GM19455 (cell line): Measurements from ENCODE around the gene CAMK1D.
"Not testable (repeated sequence)": the region's sequence is repeated elsewhere in the genome, so short reads cannot be mapped to it uniquely, and the experiment has no call there.

Source experiments
- ATAC-seq: cut with Tn5 transposase; IDR thresholded peaks from one replicate; pipeline ENCODE4 v1.9.1; 2021; ENCODE audit not compliant: unreplicated experiment

The CAMK1D gene

DNA sequence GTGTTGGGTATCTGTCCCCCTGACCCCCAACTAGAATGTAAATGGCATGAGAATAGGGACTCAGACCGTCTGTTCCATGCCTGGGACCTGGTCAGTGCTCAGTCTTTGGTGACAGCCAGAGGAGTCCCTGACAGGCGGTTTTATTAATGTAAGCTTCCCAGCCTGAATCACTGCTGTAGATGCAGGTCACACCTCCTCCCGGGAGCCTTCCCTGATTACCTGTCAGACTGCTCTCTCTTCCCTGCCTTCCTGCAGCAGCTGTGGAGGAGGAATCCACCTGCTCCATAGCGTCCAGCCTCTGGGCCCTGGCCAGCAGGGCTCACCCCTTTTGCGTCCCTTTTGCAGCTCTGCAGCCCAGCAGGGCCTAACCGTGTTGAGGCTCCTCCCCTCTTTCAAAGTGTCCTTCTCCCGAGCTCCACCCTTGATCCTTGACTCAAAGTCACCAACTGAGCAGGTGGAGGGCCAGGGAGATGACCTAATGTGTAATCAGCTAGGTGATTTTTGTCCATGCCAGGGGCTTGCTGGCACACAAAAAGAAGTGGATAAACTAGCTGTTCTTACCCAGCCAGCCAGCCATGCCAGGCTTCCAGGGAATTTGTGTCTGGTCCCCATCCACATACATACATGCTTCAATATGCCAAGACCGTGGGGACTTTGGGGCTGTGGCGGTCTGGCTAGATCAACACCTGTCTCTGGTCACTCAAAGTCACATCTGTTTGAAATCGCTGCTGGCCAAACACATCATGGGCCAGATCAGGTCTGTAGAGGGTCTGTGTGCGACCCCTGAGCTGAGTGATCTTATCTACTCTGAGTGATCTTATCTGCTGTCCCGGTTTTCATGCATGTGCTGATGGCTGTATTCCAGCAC lies 457.1 kb downstream of the CAMK1D start:
- no peak for ATAC-seq

- ATAC-seq, result no peak
These were observed 457.9 kb downstream of the CAMK1D start for GRCh38 chr10:12807096-12807755.

GRCh38 chr10:12808014-12808613 lies 458.8 kb downstream of the CAMK1D start:
- no peak for ATAC-seq

DNA sequence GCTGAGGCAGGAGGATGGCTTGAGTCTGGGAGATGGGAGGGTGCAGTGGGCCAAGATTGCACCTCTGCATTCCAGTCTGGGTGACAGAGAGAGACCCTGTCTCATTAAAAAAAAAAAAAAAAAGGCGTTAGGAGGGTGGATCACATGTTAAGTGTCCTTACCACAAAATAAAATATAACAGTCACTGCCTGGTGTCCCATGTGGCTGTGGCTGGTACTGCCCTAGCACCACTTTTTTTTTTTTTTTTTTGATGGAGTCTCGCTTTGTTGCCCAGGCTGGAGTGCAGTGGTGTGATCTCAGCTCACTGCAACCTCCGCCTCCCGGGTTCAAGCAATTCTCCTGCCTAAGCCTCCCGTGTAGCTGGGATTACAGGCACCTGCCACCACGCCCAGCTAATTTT lies 460.7 kb downstream of the CAMK1D start:
- ATAC-seq, result not testable (repeated sequence)

- ATAC-seq, result no peak
These were observed 462.5 kb downstream of the CAMK1D start for GRCh38 chr10:12811826-12812225.

DNA sequence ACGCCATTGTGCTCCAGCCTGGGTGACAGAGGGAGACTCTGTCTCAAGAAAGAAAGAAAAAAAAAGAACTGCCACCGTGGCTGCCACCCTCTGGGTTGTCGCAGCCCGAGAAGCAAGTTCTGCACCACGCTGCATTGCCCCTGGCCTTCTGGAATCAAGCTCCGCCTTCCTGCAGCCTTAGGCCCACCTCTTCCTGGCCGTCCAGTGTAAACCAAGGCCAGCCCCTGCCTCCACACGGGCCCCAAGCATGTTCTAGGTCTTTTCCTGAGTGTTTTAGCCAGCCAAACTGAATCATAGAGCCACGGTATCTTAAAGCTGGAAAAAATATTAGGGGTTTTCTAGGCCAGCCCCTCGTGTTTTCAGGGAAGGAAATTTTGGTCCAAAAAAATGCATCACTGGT lies 463.2 kb downstream of the CAMK1D start:
- no peak for ATAC-seq

DNA sequence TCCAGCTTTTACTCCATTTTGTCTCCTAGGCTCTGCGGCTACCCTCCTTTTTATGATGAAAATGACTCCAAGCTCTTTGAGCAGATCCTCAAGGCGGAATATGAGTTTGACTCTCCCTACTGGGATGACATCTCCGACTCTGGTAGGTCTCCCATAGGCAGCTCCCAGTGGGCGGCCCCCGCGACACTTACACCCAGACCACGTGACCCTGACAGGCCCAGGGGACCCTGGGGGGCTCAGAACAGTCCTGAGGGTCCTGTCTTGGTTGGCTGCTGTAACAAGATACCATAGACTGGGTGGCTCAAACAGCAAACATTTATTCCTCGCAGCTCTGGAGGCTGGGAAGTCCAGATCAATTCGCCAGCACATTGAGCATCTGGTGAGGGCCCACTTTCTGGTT lies 464.8 kb downstream of the CAMK1D start:
- no peak for ATAC-seq

DNA sequence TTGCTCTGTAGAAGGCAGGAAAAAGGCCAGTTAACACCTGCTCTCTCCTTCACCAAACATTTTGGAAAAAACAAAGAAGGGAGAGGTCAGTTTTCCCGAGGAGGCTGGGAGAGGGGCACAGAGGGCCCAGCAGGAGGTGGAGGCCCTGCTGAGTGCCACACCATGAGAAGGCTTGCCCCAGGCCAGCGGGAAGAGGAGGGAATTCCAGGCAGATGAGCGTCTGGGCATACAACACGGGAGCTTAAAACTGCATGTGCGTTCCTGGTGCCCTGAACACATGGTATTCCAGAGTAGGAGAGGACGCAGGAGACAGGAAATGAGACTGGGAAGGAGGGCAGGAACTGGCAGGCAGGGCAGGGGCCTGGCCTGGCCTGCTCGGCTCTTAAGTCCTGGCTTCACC lies 469.7 kb downstream of the CAMK1D start:
- ATAC-seq, result no peak

DNA sequence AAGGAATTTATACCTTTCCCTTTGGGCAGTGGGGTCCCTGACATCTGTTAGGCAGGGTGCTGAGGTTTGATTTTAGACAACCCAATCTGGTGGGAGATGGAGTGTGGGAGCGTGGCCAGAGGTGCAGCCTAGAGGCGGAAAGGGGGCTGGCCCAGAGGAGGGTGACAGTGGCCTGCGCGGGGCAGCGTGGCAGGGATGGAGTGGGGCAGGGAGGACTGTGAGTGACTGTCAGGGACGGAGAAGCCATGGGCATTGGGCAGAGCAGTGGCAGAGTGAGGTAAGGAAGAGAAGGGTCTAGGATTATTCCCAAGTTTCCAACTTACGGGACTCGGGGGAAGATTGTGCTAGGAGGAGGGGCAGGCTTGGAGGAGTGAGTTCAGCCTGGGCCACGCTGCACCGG lies 470.3 kb downstream of the CAMK1D start:
- no peak for ATAC-seq

DNA sequence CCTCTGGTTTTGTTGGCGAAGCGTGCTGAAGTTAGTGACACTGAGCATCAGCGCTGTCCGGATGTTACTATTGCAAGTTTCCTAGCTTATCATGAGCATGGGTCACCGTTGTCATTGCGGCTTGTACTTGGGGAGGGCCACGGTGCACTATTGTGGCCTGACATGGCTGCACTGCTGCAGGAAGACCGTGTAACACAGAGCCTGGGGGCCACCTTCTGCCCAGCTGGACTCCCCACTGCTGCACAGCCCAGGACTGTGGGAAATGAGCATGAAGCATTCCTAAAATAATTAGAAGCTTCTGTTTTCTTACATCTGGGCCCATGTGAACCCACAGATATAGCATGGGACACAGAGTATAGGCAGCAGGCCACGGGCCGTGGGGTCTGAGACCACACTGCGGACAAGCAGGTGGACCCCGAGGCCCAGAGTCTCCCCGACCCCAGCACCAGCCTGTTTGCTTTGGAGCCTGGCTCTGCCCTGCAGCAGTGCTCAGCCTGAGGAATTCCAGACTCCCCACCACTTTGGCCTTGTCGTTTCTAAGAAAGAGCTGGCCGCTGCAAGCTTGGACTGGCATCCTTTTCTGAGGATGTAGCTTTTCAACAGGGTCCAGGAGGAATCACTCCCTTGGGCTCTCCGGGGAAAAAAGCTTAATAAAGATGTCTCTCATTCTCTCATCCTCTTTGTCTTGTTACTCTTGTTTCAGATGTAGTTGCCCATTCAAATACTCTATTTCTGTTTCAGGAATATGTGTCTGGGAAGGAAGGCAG lies 473.0 kb downstream of the CAMK1D start:
- no peak for ATAC-seq

DNA sequence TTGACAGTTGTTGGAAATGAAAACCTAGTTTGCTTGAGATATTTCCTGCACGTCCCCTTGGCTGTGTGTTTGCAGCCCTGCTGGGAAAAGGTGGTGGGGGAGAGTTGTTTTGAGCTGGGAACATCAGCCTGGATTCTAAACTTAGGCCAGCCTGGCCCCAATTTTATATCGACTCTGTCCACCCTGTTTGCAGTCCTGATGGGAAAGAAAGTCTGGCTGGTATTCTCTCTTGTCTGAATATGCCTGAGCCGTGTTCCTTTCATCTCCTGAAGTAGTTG lies 473.5 kb downstream of the CAMK1D start:
- no peak for ATAC-seq

DNA sequence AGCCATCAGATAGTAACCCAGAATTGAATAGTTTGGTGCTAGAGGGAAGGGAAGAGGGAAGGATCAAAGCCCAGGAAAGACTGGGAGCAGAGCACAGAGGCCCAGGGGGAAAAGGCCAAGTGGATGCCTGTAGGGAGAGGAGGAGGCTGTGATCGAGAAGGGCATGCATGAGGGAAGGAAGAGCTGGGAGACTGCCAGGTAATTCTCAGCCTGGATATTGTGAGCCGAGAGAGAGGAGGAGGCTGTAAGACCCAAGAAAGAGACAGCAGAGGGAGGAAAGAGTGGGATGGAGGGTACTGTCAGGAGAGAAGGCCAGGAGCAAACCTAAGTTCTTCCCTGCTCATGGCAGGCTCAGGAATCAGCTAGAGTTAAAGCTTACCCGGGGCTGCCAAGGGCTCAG lies 474.0 kb downstream of the CAMK1D start:
- ATAC-seq, result no peak

GRCh38 chr10:12825260-12825849 lies 476.0 kb downstream of the CAMK1D start:
- ATAC-seq, result no peak

- no peak for ATAC-seq
These were observed 477.5 kb downstream of the CAMK1D start for GRCh38 chr10:12826800-12827372.

DNA sequence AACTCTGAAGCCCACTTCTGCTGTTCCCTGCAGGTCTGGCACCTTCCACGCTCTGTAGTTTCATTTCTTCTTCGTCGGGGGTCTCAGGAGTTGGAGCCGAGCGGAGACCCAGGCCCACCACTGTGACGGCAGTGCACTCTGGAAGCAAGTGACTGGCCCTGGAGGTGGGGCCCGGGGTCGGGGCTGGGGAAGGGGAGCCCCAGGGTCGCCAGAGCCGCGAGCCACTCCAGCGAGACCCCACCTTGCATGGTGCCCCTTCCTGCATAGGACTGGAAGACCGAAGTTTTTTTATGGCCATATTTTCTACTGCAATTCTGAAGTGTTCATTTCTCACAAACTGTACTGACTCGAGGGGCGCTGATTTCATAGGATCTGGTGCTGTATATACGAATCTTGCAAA lies 479.4 kb downstream of the CAMK1D start:
- no peak for ATAC-seq

GRCh38 chr10:12829831-12830390 lies 480.6 kb downstream of the CAMK1D start:
- no peak for ATAC-seq

DNA sequence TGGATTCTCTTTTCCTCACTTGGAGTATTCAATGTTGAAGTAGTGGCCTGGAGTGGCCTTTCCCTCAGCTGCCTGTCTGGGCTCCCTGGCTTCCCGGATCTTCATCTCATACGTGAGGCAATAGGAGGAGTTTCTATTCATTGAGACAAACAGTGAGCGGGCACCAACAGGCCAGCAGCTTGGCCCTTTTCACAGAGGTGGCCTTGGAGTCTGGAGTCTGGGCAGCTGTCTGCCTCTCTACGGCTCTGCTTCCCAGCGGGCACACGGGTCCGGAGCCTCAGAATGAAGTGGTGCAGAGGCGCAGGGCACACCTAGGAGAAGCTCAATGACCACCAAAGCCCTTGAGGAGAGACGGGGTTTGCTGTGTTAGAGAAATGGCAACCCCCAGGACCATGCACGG lies 482.7 kb downstream of the CAMK1D start:
- ATAC-seq, result no peak

- ATAC-seq, result no peak
These were observed 484.1 kb downstream of the CAMK1D start for GRCh38 chr10:12833451-12833850.

- no peak for ATAC-seq
These were observed 484.8 kb downstream of the CAMK1D start for GRCh38 chr10:12834116-12834665.

- ATAC-seq, result no peak
These were observed 485.4 kb downstream of the CAMK1D start for GRCh38 chr10:12834721-12835120.
